HepG2 (cell line): Measurements from ENCODE around the gene DNAJC15. TPM values are rescaled to one million over a fixed set of nuclear protein-coding genes. Genes with fewer than 3 reads are reported as not detected.
A peak's percentile ranks its signal among the peaks of the same experiment; 100 is the strongest.

Experiments
- ATAC-seq: fragments of 200-7000 bp; cut with Tn5 transposase; 3 replicates; pipeline ENCODE4 v1.9.1; 2020; ENCODE audit warnings: mild to moderate bottlenecking, moderate library complexity
- BruUV-seq: library from RNA; stranded (reverse); fragments of 400-500 nt; replicated peaks from 2 replicates; lab custom pipeline; 2021; lab: Mats Ljungman, UMichigan
- CTCF ChIA-PET: fragments of 300-600 bp; formaldehyde crosslinking; extraction: SDS; loops from one replicate; lab custom pipeline; 2021; ENCODE audit warnings: low total read pairs, inconsistent platforms, low intra/inter-chr PET ratio; lab: Yijun Ruan, JAX
- POLR2A ChIA-PET: fragments of 350-600 bp; sonication (Branson Sonifier 250); formaldehyde crosslinking; loops from one replicate; lab custom pipeline; 2020; ENCODE audit warnings: antibody characterized with exemption, inconsistent platforms; lab: Yijun Ruan, JAX
- DNase-seq: peaks from one replicate; pipeline ENCODE4 v3.0.0-alpha.2; 2015; ENCODE audit warnings: low spot score
- FAIRE-seq: peaks from 3 replicates; lab custom pipeline; 2011; peaks lifted over from hg19 to GRCh38; lab: Jason Lieb, UNC
- H2AFZ ChIP-seq: one replicate; pipeline ENCODE4 v1.6.1; 2011; ENCODE audit warnings: low read length, inconsistent platforms
- H3K27ac ChIP-seq: fragments of 300-600 bp; 3 replicates; pipeline ENCODE4 v1.8.0; 2011; ENCODE audit warnings: mixed run types, mild to moderate bottlenecking, mixed read lengths, low read length, inconsistent platforms; ENCODE audit not compliant: insufficient read depth; ENCODE audit errors: extremely low read length
- H3K27me3 ChIP-seq, 2 experiments: fragments of 200-600 bp in 1 of 2; 2 replicates in 1 of 2; 3 replicates in 1 of 2; pipeline versions ENCODE4 v1.6.0 to v1.8.0; 2011; ENCODE audit warnings: low read length in 2 of 2, mild to moderate bottlenecking in 2 of 2, moderate library complexity in 2 of 2, inconsistent platforms in 1 of 2; ENCODE audit not compliant: insufficient read depth in 2 of 2, control insufficient read depth in 1 of 2
- H3K36me3 ChIP-seq, 2 experiments: fragments of 200-600 bp in 1 of 2; replicated peaks in 1 of 2; 2 replicates in 1 of 2; 3 replicates in 1 of 2; pipeline versions ENCODE4 v1.5.1 to v1.8.0; 2011; ENCODE audit warnings: low read length in 2 of 2, inconsistent platforms in 1 of 2; ENCODE audit not compliant: insufficient read depth in 2 of 2, control insufficient read depth in 1 of 2
- H3K4me1 ChIP-seq: 2 replicates; pipeline ENCODE4 v1.5.1; 2012; ENCODE audit warnings: low read length, inconsistent platforms; ENCODE audit not compliant: insufficient read depth
- H3K4me2 ChIP-seq: 2 replicates; pipeline ENCODE4 v1.6.0; 2011; ENCODE audit warnings: low read depth, low read length, inconsistent platforms
- H3K4me3 ChIP-seq, 3 experiments: fragments of 200-600 bp in 1 of 3; sonication (generic), shearing (Covaris generic) in 1 of 3; replicated peaks in 1 of 3; 2 replicates each; pipeline ENCODE4 v1.5.1; 2011 to 2016; ENCODE audit warnings: low read length in 3 of 3, inconsistent platforms in 2 of 3, low read depth in 2 of 3, mild to moderate bottlenecking in 2 of 3, control low read depth in 1 of 3, mixed read lengths in 1 of 3; ENCODE audit not compliant: insufficient read depth in 1 of 3
- H3K79me2 ChIP-seq: one replicate; pipeline ENCODE4 v1.6.1; 2011; ENCODE audit warnings: low read length, inconsistent platforms; ENCODE audit not compliant: insufficient read depth
- H3K9ac ChIP-seq: 2 replicates; pipeline ENCODE4 v1.6.0; 2011; ENCODE audit warnings: mild to moderate bottlenecking, low read depth, low read length, inconsistent platforms; ENCODE audit not compliant: insufficient read depth
- H3K9me3 ChIP-seq: 2 replicates; pipeline ENCODE4 v1.5.1; 2012; ENCODE audit warnings: mild to moderate bottlenecking, low read length
- H4K20me1 ChIP-seq: 2 replicates; pipeline ENCODE4 v1.6.0; 2011; ENCODE audit warnings: inconsistent platforms, mild to moderate bottlenecking, low read length, moderate library complexity; ENCODE audit not compliant: insufficient read depth
- GATAD1 ChIP-seq: IDR thresholded peaks from 2 replicates; pipeline ENCODE4 v1.6.1; 2016; ENCODE audit warnings: missing genetic modification reagents, missing compliant biosample characterization
- HDAC1 ChIP-seq: sonication (generic); formaldehyde crosslinking; IDR thresholded peaks from 2 replicates; pipeline ENCODE4 v1.5.1; 2020; ENCODE audit warnings: mild to moderate bottlenecking, missing genetic modification reagents
- HOXA7 ChIP-seq: sonication (generic); formaldehyde crosslinking; IDR thresholded peaks from 2 replicates; pipeline ENCODE4 v1.8.1; 2022; ENCODE audit warnings: mild to moderate bottlenecking, missing genetic modification reagents, moderate library complexity
- PAX8 ChIP-seq: sonication (generic); formaldehyde crosslinking; IDR thresholded peaks from 2 replicates; pipeline ENCODE4 v1.8.0; 2022; ENCODE audit warnings: mild to moderate bottlenecking, missing genetic modification reagents, borderline replicate concordance
- ZNF143 ChIP-seq: sonication (generic); formaldehyde crosslinking; IDR thresholded peaks from 2 replicates; pipeline ENCODE4 v1.4.0; 2020; ENCODE audit warnings: missing genetic modification reagents
- ZNF292 ChIP-seq: sonication (generic); formaldehyde crosslinking; IDR thresholded peaks from 2 replicates; pipeline ENCODE4 v1.8.1; 2022; ENCODE audit warnings: mild to moderate bottlenecking, low read depth, missing genetic modification reagents, borderline replicate concordance
- ZNF484 ChIP-seq: sonication (generic); formaldehyde crosslinking; IDR thresholded peaks from 2 replicates; pipeline ENCODE4 v1.5.1; 2020; ENCODE audit warnings: mild to moderate bottlenecking, low read depth, missing genetic modification reagents, borderline replicate concordance
- ZNF773 ChIP-seq: sonication (generic); formaldehyde crosslinking; IDR thresholded peaks from 2 replicates; pipeline ENCODE4 v1.4.0; 2020; ENCODE audit warnings: missing genetic modification reagents, borderline replicate concordance
- WGBS: methylation state at CpG from one replicate; pipeline ENCODE4 v1.1.6; 2017; ENCODE audit warnings: low lambda C conversion rate; 5-methylcytosine and 5-hydroxymethylcytosine counted together
- in situ Hi-C: cut with HindIII; loops from 2 replicates; pipeline ENCODE4 v1.10.0; 2017; ENCODE audit warnings: low pct_unique_long_range_greater_than_20kb; ENCODE audit not compliant: extremely low pct_ligation_motif_present
- intact Hi-C: fragments of 100-400 bp; cut with micrococcal nuclease; formaldehyde crosslinking; loops from one replicate; pipeline ENCODE4 v1.10.0; 2022; ENCODE audit not compliant: unreplicated experiment
- polyA plus RNA-seq, 8 experiments: library from polyadenylated mRNA; depleted of rRNA in 3 of 8; stranded (reverse) in 7 of 8; unstranded in 1 of 8; fragments of >200 nt; fragmentation: Illumina TruSeq in 4 of 8; extraction: Trizol in 4 of 8; gene quantifications; 2 replicates each; pipeline versions ENCODE4 v1.2.1 to v1.2.3, GENCODE V29; 2011 to 2016; ENCODE audit warnings: low read depth in 4 of 8, missing spikeins in 1 of 8, mixed read lengths in 1 of 8; ENCODE audit not compliant: insufficient read depth in 1 of 8
- total RNA-seq, 5 experiments: library from RNA; depleted of rRNA; stranded (reverse); fragments of >200 nt; fragmentation: Illumina TruSeq; extraction: Trizol; gene quantifications; 2 replicates each; pipeline ENCODE4 v1.2.3, GENCODE V29; 2016; ENCODE audit warnings: low read depth in 1 of 5
- TF ChIP-seq, protein P1 (sequence below): sonication (generic); formaldehyde crosslinking; IDR thresholded peaks from 2 replicates; pipeline ENCODE4 v1.5.1; 2020; ENCODE audit warnings: mild to moderate bottlenecking, moderate library complexity, missing genetic modification reagents
- TF ChIP-seq, protein P2 (sequence below): sonication (generic); formaldehyde crosslinking; IDR thresholded peaks from 2 replicates; pipeline ENCODE4 v1.4.0; 2020; ENCODE audit warnings: low read depth, mild to moderate bottlenecking, missing genetic modification reagents
- TF ChIP-seq, protein P3 (sequence below): sonication (generic); formaldehyde crosslinking; IDR thresholded peaks from 2 replicates; pipeline ENCODE4 v1.4.0; 2020; ENCODE audit warnings: missing genetic modification reagents, borderline replicate concordance
- TF ChIP-seq, protein P4 (sequence below): sonication (generic); formaldehyde crosslinking; IDR thresholded peaks from 2 replicates; pipeline ENCODE4 v1.8.0; 2022; ENCODE audit warnings: mild to moderate bottlenecking, missing genetic modification reagents, moderate library complexity

Gene DNAJC15
- total and polyA plus RNA-seq, 2 of the 13 experiments (the other 11 are each of a cell fraction or from before 2014, with no cell fraction given): 23.0 to 31.9 TPM

DNA sequence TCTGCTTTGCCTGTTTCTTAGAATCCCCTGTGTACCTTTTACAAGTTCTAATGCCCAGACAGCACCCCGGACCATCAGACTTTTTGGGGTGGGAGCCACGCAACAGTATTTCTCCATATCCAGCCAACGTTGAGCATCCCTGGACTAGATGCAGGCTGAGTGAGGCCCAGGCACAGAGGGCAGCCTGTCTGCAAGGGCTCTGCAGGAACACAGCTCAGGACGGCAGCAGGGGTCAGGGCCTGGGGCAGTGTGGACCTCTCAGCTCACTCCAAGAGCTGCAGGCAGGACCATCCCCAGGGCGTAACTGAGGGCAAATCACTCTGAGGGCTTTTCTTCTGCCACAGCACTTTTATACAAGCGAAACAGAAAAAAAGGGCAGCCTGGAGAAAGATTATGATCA, 95.8 kb downstream of the DNAJC15 start:
- H3K4me1 ChIP-seq: no peaks in the 10 kb centered on the region; the same call in 1 of the 2 replicates
- no peaks in the 10 kb centered on the region for H3K36me3 ChIP-seq
- no peak overlapping the region for H3K4me3 ChIP-seq
- no peaks in the 10 kb centered on the region for H3K79me2 ChIP-seq
- H3K27ac ChIP-seq: no peak overlapping the region
- H3K9me3 ChIP-seq: no peaks in the 10 kb centered on the region
- ATAC-seq: peak; percentile 65
- H4K20me1 ChIP-seq: no peaks in the 10 kb centered on the region
- no peak overlapping the region for H3K9ac ChIP-seq
- intact Hi-C loops: no loop called here
- DNase-seq: no peak
- H3K27me3 ChIP-seq: no peaks in the 10 kb centered on the region
- WGBS: 58% methylated on average over 6 of the region's 6 CpGs
- no peak for FAIRE-seq
- TF ChIP-seq, protein P1, sequence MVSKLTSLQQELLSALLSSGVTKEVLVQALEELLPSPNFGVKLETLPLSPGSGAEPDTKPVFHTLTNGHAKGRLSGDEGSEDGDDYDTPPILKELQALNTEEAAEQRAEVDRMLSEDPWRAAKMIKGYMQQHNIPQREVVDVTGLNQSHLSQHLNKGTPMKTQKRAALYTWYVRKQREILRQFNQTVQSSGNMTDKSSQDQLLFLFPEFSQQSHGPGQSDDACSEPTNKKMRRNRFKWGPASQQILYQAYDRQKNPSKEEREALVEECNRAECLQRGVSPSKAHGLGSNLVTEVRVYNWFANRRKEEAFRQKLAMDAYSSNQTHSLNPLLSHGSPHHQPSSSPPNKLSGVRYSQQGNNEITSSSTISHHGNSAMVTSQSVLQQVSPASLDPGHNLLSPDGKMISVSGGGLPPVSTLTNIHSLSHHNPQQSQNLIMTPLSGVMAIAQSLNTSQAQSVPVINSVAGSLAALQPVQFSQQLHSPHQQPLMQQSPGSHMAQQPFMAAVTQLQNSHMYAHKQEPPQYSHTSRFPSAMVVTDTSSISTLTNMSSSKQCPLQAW (CRISPR knock-in tag): no peak
- TF ChIP-seq ZNF143: no peak
- TF ChIP-seq GATAD1 (CRISPR knock-in tag): no peak
- no peak for TF ChIP-seq ZNF773 (CRISPR knock-in tag)
- TF ChIP-seq, protein P2, sequence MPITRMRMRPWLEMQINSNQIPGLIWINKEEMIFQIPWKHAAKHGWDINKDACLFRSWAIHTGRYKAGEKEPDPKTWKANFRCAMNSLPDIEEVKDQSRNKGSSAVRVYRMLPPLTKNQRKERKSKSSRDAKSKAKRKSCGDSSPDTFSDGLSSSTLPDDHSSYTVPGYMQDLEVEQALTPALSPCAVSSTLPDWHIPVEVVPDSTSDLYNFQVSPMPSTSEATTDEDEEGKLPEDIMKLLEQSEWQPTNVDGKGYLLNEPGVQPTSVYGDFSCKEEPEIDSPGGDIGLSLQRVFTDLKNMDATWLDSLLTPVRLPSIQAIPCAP (CRISPR knock-in tag): no peak
- no peak for TF ChIP-seq ZNF292 (CRISPR knock-in tag)
- TF ChIP-seq HOXA7: no peak
- no peak for TF ChIP-seq HDAC1 (CRISPR knock-in tag)
- no peak for TF ChIP-seq ZNF484 (CRISPR knock-in tag)
- no peak for TF ChIP-seq PAX8 (CRISPR knock-in tag)
- TF ChIP-seq, protein P3, sequence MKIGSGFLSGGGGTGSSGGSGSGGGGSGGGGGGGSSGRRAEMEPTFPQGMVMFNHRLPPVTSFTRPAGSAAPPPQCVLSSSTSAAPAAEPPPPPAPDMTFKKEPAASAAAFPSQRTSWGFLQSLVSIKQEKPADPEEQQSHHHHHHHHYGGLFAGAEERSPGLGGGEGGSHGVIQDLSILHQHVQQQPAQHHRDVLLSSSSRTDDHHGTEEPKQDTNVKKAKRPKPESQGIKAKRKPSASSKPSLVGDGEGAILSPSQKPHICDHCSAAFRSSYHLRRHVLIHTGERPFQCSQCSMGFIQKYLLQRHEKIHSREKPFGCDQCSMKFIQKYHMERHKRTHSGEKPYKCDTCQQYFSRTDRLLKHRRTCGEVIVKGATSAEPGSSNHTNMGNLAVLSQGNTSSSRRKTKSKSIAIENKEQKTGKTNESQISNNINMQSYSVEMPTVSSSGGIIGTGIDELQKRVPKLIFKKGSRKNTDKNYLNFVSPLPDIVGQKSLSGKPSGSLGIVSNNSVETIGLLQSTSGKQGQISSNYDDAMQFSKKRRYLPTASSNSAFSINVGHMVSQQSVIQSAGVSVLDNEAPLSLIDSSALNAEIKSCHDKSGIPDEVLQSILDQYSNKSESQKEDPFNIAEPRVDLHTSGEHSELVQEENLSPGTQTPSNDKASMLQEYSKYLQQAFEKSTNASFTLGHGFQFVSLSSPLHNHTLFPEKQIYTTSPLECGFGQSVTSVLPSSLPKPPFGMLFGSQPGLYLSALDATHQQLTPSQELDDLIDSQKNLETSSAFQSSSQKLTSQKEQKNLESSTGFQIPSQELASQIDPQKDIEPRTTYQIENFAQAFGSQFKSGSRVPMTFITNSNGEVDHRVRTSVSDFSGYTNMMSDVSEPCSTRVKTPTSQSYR (CRISPR knock-in tag): no peak
- TF ChIP-seq, protein P4, sequence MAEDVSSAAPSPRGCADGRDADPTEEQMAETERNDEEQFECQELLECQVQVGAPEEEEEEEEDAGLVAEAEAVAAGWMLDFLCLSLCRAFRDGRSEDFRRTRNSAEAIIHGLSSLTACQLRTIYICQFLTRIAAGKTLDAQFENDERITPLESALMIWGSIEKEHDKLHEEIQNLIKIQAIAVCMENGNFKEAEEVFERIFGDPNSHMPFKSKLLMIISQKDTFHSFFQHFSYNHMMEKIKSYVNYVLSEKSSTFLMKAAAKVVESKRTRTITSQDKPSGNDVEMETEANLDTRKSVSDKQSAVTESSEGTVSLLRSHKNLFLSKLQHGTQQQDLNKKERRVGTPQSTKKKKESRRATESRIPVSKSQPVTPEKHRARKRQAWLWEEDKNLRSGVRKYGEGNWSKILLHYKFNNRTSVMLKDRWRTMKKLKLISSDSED: no peak
- TF ChIP-seq, all 625 proteins: peak for 0
- in situ Hi-C loops: no loop called here
- ChIA-PET POLR2A (no interaction called here), CTCF (no interaction called here)
- H3K4me2 ChIP-seq: no peak overlapping the region
- no peak overlapping the region for H2AFZ ChIP-seq
- no TSS peak for BruUV-seq
